HG02610 (cell line): Measurements from ENCODE around the gene ZG16B.

ENCODE experiments used
- ATAC-seq: cut with Tn5 transposase; IDR thresholded peaks from one replicate; pipeline ENCODE4 v1.9.1; 2021; ENCODE audit warnings: mild to moderate bottlenecking, moderate library complexity; ENCODE audit not compliant: unreplicated experiment

The ZG16B gene

GRCh38 chr16:2841606-2842339, 11.7 kb downstream of the ZG16B start:
- no peak for ATAC-seq

GRCh38 chr16:2842340-2843000, 12.4 kb downstream of the ZG16B start:
- no peak for ATAC-seq

- ATAC-seq, result no peak
Measured at GRCh38 chr16:2843526-2843925, 13.4 kb downstream of the ZG16B start.

- ATAC-seq, result no peak
Measured at GRCh38 chr16:2845116-2845515, 15.0 kb downstream of the ZG16B start.

- ATAC-seq, result no peak
Measured at GRCh38 chr16:2846511-2847310, 16.6 kb downstream of the ZG16B start.

GRCh38 chr16:2848933-2849725, 19.0 kb downstream of the ZG16B start:
- ATAC-seq, result no peak

- ATAC-seq, result no peak
Measured at GRCh38 chr16:2852003-2852730, 22.1 kb downstream of the ZG16B start.

- no peak for ATAC-seq
Measured at GRCh38 chr16:2852731-2853507, 22.8 kb downstream of the ZG16B start.

GRCh38 chr16:2853531-2854073, 23.5 kb downstream of the ZG16B start:
- no peak for ATAC-seq

GRCh38 chr16:2854700-2855309, 24.7 kb downstream of the ZG16B start:
- ATAC-seq, result no peak

GRCh38 chr16:2855536-2855935, 25.4 kb downstream of the ZG16B start:
- no peak for ATAC-seq

GRCh38 chr16:2856061-2856670, 26.1 kb downstream of the ZG16B start:
- no peak for ATAC-seq

GRCh38 chr16:2856686-2857450, 26.8 kb downstream of the ZG16B start:
- no peak for ATAC-seq

- ATAC-seq, result no peak
Measured at GRCh38 chr16:2857451-2858244, 27.5 kb downstream of the ZG16B start, which contains the start of gene PRSS22. TSS of gene PRSS22 (minus strand) at chr16:2858170. CDS start at chr16:2858104, 66 bp downstream.

- no peak for ATAC-seq
Measured at GRCh38 chr16:2858245-2859025, 28.3 kb downstream of the ZG16B start.

- no peak for ATAC-seq
Measured at GRCh38 chr16:2859686-2860265, 29.7 kb downstream of the ZG16B start.
